GM13976 (cell line): ENCODE results near the gene PXDN.

Experiments
- DNase-seq: peaks from one replicate; pipeline ENCODE4 v3.0.0; 2012; ENCODE audit warnings: low spot score
- CTCF ChIP-seq: IDR thresholded peaks from 2 replicates; pipeline ENCODE4 v1.5.1; 2012; ENCODE audit warnings: borderline replicate concordance, mild to moderate bottlenecking; ENCODE audit not compliant: insufficient read depth; ENCODE audit errors: extremely low read depth, missing control alignments, control extremely low read depth
- in situ Hi-C: fragments of 300-500 bp; cut with MboI; formaldehyde crosslinking; loops from one replicate; pipeline ENCODE4 v1.12.0; 2022; ENCODE audit warnings: low sequenced_read_pairs, mixed read lengths, inconsistent platforms; ENCODE audit not compliant: unreplicated experiment

PXDN gene

GRCh38 chr2:1631292-1632001, 112.9 kb downstream of the PXDN start:
- no peak for TF ChIP-seq CTCF
- in situ Hi-C loops: no loop called here
- DNase-seq: no peak

GRCh38 chr2:1628893-1629292, 115.4 kb downstream of the PXDN start:
- in situ Hi-C loops: no loop called here
- TF ChIP-seq CTCF: no peak
- DNase-seq: no peak

DNA sequence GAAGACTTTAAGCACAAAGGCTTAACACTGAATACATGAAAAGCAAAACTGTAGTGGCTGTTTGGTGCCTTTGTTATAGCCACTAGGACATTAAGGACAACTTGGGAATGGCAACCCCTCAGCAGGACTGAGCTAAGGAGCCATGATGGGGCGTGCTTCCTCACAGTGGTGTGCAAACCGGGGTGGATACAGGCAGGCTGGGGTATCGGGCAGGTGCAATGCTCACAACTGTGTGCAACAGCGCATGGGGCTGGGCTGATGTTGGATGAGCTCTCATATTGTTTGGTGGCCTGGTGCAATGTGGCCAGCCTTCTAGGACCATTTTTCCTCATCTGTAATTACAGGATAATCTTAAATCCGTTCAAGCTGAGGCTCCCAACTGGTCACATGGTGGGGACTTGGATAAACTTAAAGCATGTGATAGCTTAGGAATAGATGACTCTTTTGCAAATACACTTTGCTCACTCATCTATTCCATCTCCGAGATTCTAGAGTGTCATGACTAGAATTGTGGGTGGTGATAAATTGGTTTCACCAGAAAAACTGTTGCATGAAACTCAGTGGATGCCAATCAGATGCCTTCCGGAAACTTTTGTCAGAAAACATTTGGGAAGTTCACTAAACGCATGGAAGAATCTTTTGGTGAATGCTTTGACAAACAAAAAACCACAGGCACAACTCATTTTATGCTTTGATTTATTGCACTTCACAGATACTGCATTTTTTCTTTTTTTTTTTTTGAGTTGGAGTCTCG, 116.5 kb downstream of the PXDN start:
- in situ Hi-C loops: no loop called here
- DNase-seq: no peak
- no peak for TF ChIP-seq CTCF

- in situ Hi-C loops: no loop called here
- DNase-seq: no peak
- TF ChIP-seq CTCF: no peak
Observed at GRCh38 chr2:1626271-1626681, 118.0 kb downstream of the PXDN start.

DNA sequence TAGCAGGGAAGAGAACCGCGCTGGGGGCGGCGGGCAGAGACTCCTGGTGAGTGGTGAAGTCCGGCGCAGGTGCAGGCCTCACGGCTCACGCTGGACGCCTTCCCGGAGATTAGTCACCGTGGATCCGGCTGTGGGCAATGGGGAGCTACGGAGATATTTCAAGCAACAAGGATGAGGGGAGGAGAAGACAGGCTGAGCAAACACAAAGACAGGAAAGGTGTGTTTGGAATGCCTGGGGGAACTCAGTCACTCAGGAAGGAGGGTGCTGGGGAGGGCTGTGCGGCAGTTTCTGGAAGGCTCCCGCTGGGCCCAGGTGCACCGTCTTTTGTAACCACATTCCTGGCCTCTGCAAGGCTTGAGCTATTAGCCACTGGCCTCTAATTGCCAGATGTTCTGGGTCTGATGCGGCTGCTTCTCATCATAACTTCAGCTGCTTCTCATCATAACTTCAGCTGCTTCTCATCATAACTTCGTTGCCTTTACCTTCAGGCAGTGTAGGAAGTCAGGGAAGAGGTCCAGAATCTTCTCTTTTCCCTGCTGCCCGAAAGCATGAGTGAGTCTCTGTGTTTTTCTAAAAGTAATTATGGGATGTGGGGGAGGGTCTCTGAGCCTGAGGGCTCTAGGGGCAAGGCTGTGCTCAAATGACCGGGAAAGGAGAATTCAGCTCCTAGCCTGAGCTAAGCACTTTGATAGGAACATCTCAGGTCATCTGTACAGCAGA, 118.9 kb downstream of the PXDN start:
- DNase-seq: no peak
- in situ Hi-C loops: no loop called here

More for the DNA sequence above, 118.9 kb downstream of the PXDN start:
- TF ChIP-seq CTCF: no peak
